GM18870 (cell line): Measurements from ENCODE around the gene UBAP2.

Experiments used
- ATAC-seq: cut with Tn5 transposase; IDR thresholded peaks from one replicate; pipeline ENCODE4 v1.9.1; 2021; ENCODE audit warnings: moderate library complexity; ENCODE audit not compliant: unreplicated experiment

The UBAP2 gene

GRCh38 chr9:33924978-33925797 is 123.5 kb downstream of the UBAP2 start:
- no peak for ATAC-seq

- no peak for ATAC-seq
These were observed 124.5 kb downstream of the UBAP2 start for GRCh38 chr9:33923998-33924701.

- ATAC-seq, result no peak
These were observed 125.6 kb downstream of the UBAP2 start for GRCh38 chr9:33923079-33923478.

- no peak for ATAC-seq
These were observed 126.5 kb downstream of the UBAP2 start for GRCh38 chr9:33921967-33922895.

GRCh38 chr9:33919276-33919897 is 129.3 kb downstream of the UBAP2 start:
- no peak for ATAC-seq

GRCh38 chr9:33917036-33917435 is 131.7 kb downstream of the UBAP2 start:
- ATAC-seq, result no peak

- ATAC-seq, result no peak
These were observed 133.6 kb downstream of the UBAP2 start for GRCh38 chr9:33914887-33915628.

GRCh38 chr9:33913541-33913940 is 135.1 kb downstream of the UBAP2 start:
- ATAC-seq, result no peak

GRCh38 chr9:33908749-33909148 is 139.9 kb downstream of the UBAP2 start:
- ATAC-seq, result no peak

GRCh38 chr9:33908114-33908513 is 140.6 kb downstream of the UBAP2 start:
- no peak for ATAC-seq

- no peak for ATAC-seq
These were observed 141.3 kb downstream of the UBAP2 start for GRCh38 chr9:33907347-33907746.

- ATAC-seq, result no peak
These were observed 141.9 kb downstream of the UBAP2 start for GRCh38 chr9:33906769-33907168.

GRCh38 chr9:33905137-33905536 is 143.6 kb downstream of the UBAP2 start:
- ATAC-seq, result no peak

GRCh38 chr9:33903157-33903780 is 145.4 kb downstream of the UBAP2 start:
- no peak for ATAC-seq

- no peak for ATAC-seq
These were observed 154.4 kb downstream of the UBAP2 start for GRCh38 chr9:33894316-33894715.

- ATAC-seq, result no peak
These were observed 154.8 kb downstream of the UBAP2 start for GRCh38 chr9:33893861-33894260.

- ATAC-seq, result no peak
These were observed 162.7 kb downstream of the UBAP2 start for GRCh38 chr9:33885948-33886347.

- no peak for ATAC-seq
These were observed 163.6 kb downstream of the UBAP2 start for GRCh38 chr9:33884856-33885701.

- no peak for ATAC-seq
These were observed 167.1 kb downstream of the UBAP2 start for GRCh38 chr9:33881635-33882034.
